ENCODE data around the gene EDNRB.
"Not testable (repeated sequence)": the region's sequence is repeated elsewhere in the genome, so short reads cannot be mapped to it uniquely, and the experiment has no call there.

EDNRB gene

DNA sequence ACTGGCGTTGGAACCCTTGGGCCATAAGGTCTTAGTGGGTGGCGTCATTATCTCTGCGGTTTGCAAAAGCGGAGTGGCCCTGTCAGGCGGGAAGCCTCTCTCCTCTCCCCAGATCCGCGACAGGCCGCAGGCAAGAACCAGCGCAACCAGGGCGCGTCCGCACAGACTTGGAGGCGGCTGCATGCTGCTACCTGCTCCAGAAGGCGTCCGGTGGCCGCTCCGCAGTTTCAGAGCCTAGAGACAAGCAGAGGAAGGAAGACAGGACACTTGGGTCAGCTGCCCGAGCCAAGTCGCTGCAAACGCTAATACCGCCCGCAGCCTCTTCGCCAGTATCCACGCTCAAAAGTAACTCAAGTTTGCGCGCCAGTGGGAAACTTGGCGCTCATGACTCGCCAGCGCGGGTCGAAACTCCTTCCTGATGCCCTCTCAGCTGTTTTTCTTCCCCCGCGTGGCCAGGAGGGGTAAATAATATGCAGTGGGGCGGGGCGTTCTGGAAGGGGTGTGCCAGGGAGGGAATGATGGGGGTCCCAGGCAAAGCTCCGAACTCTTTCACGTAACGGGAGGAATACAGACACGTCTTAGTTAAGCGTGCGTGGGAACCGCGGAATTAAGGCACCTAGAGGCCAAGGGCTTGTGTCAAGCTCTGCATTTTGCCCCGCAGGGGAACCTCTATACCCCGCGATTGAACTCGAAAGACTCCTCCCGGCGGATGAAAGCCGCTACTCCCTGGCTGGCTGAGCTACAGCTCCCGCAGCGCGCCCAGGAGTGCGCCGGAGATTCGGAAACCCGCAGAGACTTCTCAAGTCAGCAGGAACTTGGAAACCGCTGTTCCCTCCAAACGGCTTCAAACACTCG lies at the start of gene EDNRB:
Gene EDNRB (minus strand): TSS at position 441 of the 855 bp plus-strand sequence. CDS start 258 bp downstream, at position 183.
- FAIRE-seq = no peak

DNA sequence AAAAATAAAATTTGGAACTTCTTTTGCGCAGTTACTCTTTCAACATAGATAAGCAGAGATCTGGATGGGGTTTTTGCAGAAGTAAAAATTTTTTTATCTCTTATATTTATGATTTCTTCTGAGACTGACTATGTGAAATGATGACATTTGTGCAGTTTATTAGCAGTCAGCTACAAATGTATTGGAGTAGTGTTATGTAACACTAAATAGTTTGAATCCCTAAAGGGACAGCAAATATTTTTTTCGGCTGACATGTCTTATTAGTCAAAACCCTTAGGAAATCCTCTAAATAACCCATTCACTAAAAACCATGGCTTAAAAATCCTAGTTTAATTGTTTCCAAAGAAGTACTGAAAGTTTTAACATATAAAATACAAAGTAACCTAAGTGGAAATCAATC lies 48.0 kb upstream of the EDNRB start:
- FAIRE-seq = no peak

DNA sequence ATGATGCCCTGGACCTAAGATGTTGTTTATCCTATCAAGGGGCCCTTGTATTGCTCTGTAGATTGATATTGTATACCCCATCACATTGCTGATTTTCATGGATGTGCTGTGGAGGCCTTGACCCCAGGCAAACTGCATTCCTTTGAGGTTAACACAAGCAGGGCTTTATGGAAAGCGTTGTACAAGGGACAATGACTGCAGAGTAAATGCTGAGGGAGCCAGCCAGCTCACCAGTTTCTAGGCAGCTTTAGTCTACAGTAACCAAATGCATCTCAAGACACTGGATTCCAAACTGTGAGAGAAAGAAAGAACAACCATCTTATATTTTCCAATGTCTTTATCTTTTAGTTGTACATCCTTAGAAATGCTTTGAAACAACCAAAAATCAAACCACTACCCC lies 34.1 kb upstream of the EDNRB start:
- FAIRE-seq = no peak

DNA sequence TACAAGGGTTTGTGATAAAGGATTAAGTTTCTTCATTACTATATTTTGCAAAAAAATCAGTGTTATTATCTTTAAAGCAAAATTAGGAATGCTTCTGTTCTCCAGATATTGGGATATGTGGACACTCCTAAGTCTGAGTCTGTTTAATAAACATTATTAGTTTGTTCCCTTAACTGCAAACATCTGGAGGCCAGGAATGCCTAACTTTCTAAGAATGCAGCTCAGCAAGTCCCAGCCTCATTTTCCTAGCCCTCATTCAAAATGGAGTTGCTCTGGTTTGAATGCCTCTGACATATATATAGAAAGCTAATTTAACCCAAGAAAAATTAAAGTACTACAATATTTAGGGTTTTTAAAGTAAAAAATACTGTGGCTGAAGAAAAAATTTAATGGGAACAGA lies 33.6 kb upstream of the EDNRB start:
- FAIRE-seq = no peak

DNA sequence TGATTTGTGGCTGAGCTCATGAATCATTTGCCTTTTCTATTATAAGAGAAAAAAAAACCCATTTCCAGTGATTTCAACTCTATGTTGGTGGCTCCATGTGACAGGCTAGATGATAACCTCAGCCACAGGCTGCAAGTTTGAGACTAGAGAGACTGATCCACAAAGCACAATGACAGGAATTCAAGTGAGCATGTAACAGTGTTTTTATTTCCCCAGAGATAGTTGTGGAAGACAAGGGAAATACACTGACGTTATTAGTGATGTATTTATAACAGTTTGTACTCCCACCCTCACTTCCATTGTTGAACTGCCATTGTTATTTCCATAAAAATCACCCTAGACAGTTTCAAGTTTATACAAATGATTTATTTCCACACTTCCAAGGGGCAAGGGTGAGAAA lies 27.9 kb upstream of the EDNRB start:
- FAIRE-seq = no peak

DNA sequence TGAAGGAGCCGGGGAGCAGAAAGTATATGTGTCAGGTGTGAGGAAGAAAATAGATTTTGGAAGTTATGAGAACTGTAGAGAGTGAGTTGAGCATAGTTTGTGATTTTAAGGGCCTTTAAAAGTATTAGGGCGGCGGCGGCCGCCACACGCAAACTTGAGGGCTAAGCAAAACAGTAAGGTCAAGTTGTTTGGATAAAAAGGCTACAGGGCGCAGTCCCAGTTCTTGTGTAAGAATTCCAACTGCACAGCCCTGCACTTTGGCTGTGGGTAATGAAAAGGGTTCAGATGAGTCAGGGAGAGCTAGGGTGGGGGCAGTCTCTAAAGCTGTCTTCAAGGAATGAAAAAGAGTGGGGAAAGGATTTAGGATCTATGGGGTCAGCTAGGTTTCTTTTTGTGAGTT lies 16.4 kb upstream of the EDNRB start:
- not testable (repeated sequence) for FAIRE-seq

DNA sequence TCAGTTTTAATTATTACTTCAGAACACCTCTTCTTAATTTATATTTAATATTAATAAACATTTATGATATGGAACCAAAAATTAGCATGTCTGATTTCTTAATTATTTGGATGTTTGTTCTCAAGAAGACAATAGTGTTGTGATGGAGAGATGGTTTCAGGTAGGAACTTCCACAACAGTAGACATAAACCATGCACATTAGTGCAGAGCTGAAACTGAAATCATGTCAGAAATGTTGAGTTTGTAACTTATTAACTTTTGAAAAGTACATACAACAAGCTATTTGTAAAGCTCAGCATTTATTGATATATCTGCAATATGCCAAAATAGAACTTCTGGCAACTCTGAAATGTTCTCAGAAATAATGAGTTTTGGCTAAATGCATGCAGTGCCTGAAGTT lies 11.8 kb upstream of the EDNRB start:
- FAIRE-seq = no peak

DNA sequence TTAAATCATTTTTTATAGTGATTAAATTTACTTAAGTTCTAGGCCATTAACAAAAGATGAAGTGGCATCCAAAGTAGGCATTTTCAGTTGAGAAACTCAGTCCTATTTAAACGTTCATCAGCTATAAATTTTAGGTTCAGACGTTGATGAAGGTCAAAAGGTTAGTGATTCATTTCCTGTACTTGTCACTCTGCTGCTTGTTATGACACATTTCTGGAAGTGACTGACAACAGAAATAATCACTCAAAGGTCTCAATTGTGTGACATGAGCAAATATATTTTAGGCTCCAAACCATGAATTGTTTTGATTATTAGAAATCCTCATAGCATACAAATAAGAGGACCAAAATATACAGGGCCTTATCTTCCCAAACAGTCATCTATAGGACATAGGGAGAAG lies 10.3 kb upstream of the EDNRB start:
- FAIRE-seq = no peak

DNA sequence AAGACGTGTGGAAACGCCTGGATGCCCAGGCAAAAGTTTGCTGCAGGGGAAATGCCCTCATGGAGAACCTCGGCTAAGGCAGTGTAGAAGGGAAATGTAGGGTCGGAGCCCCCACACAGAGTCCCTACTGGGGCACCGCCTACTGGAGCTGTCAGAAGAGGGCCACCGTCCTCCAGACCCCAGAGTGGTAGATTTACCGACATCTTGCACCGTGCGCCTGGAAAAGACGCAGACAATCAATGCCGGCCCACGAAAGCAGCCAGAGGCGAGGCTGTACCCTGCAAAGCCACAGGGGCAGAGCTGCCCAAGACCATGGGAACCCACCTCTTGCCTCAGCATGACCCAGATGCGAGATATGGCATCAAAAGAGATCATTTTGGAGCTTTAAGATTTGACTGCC lies 7.0 kb upstream of the EDNRB start:
- no peak for FAIRE-seq

DNA sequence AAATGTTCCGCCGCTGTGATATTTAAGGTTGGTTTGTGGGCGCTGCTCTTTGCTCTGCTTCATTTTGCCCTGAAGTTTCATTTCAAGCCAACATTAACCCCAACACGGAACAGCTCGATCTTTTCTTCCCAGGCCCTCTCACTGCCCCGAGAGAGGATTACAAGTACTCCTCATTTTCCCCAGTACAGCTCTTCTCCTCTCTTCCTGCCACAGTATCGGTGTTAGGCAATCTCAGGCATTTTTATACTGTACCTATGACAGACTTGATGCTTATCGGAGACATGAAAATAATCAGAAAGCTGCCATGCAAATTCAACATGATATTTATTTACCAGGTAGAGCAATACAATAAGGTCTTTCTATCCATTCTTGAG lies 1.3 kb upstream of the EDNRB start:
- no peak for FAIRE-seq

DNA sequence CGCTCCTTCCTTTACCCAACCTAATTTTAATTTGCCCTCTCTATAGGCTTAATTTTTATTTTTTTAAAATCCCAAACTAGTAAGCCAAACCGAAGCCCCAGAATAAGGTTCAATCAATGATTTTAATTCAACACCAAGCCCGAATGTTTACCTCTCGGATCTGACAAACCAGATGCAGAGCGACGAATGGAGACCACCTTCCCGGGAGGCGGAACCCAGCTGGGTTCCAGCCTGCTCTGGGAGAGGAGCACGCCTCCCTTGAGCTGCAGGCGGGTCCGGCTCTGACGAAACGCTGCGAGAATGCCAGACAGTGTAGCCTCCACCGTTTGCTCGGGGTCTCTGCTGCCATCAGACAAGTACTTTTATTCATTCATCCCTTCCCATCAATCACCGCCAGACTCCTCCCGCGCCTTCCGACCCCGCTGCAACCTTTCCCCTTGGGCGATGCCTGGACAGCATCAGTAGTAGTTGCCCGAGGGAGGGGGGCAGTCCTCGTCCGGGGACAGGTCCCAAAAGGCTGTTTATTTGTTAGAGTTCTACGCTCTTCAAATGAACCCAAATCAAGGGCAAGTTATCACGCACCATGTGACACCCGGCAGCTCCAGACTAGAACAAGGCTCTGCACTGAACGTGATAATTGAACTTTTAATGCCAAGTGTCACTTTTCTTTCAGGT lies 752 bp upstream of the EDNRB start:
- no peak for FAIRE-seq

DNA sequence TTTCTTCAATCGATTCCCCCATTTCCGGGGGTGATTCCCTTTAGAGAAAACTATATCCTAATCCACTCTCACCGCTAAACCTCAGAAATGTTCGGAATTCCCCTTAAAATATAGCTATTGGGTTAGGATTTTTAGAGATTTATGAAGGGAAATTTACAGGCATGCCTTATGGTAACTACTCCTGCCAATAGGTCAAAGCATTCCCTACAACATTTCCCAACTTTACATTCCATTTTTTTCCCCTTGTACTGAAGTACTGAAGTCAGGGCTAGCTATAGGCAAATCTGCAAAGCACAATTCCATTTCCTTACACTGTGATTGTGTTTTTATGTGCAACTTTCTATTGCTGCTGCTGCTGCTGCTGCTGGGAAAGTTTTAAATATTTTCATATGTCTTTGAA lies 2.1 kb downstream of the EDNRB start:
- FAIRE-seq = no peak

DNA sequence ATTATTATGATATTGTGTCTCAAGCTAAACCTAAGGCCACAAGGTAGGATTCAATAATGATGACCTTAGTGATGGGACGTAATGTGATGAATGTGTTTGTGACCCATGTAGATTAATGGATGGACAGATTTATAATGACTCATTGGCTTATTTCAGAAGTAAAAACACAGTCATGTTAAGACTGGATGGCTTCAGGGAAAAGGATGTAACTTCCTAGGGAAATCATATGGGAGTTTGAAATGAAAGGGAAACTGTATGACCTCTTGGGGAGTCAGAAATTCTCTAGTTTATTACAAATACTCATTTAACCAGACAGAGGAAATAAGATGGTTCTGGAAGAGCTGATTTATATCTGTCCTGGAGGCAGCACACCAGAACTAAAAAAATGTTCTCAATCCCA lies 2.9 kb downstream of the EDNRB start:
- FAIRE-seq = no peak

DNA sequence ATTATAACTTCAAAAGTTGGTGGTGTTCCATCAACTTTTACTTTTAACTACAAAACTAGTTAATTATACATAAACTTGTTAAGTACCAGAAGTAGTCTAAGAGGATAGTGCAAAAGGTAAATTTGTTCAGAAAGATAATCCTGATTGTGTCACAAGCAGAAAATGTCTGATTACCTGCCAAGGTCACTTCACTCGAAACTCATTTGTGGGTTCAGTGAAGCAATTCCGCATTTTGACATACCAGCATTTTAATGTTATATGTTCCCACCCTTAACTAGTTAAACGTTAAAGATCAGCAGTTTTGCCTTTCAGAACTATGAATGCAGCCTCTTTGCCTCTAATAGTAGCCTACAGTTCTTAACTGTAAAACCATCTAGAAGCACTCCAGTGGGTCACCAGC lies 5.6 kb downstream of the EDNRB start:
- no peak for FAIRE-seq

DNA sequence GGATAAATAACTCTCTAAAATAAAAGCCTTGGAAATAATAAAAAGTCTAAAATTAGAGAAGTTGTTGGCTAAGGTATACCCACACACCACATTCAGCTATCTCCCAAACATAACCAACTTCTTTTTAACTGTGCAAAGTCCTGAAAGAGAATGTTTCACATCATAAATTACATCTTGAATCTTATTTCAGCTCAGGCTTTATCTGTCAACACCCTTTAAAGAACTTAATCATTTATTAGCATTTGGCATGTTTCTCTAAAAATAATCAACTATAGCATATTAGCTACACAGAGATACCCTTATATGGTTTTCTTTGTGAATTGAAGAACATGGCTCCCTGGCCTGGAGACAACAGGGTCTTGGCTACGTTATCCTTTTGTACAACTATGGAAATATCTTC lies 6.9 kb downstream of the EDNRB start:
- FAIRE-seq = no peak

DNA sequence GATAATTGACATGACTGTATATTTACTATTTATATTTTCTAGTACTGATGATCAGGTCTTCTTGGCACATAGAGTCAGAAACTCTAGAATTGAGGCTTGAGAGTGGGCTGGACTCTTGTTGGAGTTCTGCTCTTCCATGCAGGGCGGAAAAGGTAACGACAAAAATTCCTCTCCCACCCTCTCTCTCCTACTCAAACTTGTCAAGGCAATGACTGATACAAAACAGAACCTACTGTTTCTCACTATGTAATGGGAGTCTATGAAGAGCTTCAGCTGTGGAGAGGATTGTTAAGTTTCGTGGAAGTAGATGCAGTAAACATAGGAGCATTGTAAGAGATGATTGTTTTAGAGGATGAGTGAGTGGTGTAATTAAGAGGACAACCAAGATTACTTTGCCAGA lies 8.8 kb downstream of the EDNRB start:
- no peak for FAIRE-seq

DNA sequence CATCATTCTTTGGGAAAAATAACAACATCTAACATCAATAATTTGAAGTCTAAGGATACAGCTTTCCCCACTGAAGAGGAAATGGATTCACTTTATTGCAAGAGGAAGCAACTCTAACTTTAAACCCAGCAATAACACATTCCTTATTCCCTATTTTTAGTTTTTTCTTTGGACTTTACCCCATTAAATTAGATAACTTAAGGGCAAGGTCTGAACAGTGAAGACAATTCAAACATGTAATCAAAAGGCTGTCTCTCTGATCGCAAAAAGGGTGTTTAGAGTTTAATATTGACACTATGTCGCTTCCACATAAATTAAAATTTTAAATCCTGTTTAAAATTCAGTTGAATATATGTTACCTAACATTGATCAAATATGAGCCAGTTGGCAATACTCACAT lies 10.1 kb downstream of the EDNRB start:
- FAIRE-seq = no peak

DNA sequence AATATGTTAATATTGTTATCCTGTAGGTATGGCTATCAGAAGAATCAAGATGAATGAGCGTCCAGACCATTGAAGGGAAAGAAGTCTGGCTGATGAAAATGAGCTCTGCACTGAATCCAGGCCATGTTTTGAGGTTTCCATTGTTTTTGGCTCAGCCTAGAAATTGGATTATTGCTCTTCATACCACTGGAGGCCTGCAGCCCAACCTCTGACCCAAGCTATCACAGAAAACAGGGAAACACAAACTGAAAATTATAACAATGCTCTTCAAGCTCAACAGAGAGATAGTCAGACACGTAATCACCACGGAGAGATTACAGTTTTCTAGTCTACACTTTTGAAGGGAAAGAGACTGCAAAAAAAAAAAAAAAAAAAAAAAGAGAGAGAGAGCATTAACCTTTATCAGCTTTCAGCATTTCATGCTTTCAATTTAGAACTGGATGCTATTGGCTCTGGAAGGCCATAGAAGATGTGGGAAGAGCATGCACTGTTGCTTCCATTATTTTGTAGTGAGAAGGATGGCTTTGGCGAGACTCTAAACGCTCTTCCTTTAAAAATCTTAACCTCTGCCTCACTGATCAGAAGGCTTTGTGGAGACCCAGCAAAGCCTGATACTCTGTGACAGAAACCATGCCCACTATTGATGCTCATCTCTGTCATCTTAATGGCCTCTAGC lies 10.8 kb downstream of the EDNRB start:
- FAIRE-seq = no peak

DNA sequence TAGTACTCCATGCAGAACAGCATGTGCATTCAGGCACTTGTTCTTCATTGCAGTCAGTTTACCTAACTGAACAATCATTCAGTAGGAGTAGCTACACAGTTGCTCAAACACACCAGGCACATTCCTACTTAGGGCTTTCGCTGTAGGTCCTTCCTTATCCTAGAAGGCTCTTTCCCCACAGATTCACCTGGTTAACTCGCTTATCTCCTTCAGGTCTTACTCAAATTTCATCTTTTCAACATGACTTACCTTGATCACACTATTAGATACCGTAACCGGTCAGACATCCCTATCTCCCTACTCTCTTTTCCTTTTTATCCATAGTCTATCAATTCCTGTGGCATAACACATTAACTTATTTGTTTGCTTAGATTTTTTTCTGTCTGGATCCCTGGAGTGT lies 14.6 kb downstream of the EDNRB start:
- FAIRE-seq = no peak

DNA sequence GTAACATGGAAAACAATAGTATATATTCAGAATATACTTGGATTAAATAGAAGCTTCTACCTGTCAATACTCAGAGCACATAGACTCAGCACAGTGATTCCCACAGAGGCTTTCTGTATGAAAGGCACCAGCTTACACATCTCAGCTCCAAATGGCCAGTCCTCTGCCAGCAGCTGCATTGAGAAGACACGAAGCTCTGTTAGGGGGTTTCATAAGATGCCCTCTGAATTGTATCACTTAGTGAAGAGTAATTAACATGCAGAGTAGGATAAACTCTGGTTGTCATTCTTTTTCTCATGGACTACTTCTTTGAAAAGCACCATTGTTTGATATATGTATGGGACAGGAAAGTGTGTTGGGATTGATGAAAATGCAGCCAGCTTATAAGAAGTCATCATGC lies 15.2 kb downstream of the EDNRB start:
- FAIRE-seq = no peak

DNA sequence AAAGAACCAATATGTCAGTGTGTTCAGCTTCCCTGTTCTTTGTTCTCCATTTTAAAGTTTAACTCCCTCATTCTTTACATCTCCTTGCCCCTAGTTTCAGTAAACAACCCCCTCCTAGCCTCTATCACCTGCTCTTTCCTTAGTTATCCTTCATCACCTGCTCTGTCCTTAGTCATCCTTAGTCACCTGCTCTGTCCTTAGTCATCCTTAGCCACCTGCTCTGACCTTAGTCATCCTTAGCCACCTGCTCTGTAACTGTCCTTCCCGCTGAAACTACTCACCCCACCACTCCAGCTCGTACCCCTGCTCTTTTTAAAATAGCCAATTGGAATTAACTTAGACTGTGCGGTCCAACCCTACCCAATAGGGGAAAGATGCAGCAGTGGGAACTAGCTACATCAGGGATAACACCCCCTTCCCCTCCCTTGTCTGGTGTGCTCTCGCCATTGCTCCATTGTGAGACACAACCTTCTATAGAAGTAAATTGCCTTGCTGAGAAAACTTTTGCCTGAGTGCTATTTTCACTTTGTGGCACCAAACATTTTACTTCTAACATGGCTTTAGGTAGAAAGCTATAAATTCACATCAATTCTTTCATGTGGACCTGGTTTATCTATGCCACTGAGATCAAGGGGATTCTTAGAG lies 16.2 kb downstream of the EDNRB start:
- FAIRE-seq = no peak

DNA sequence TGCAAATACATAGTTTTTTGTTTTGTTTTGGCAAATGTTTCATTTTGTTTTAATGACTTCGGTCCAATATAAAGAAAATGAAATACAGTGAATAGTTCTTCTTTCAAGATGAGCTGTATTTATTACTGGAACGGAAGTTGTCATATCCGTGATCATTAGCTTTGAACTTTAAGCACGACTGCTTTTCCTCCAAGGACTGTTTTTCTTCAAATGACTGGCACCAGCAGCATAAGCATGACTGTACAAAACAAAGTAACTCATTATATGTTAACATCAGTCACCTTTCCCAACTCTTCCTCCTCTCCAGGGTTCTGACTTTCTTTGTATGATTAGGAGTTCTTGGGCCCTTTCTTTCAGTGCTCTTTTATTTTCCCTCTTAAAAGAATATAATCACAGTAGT lies 20.5 kb downstream of the EDNRB start:
- no peak for FAIRE-seq

DNA sequence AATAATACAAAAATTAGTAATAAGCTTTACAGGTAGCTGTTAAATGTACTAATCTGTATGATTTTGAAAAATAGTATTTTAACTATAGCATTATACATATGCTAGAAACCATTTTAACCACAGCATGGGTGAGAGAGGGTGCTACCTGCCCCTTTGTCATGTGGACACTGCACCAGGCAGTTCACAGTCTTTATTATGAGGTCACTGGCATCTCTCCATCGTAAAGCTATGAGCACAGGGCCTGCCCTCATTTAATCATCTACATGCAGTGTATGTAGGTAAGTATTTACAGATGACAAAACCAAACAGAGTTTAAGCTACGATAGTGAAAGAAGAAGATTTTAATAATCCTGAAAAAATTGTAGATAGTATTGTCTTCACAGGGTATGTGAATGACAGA lies 21.7 kb downstream of the EDNRB start:
- FAIRE-seq = no peak

DNA sequence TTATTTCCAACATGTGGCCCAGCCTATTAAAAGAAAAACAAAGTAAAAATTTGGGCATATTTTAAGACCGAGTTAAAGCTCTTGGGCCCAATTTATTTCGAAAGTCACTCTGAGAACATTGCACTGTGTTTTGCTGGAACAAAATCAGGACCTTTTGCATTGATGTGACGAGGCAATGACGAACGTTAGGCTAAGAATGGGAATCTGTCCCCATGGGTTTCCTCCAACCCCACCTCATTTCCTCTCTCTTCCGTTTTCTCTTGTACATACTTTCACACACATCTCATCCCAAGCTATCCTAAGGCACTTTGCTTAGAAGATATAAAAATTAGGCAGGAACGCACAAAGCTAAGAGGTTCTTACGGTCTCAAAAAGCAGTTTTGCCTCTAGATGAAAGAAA lies 22.1 kb downstream of the EDNRB start:
- FAIRE-seq = no peak
